ENCODE measurements around the gene WBP2.

WBP2 gene

GRCh38 chr17:75828741-75829140 lies 26.4 kb downstream of the WBP2 start:
- no peak for DNase-seq (ENCODE audit: low read depth in 3 of 3)

DNA sequence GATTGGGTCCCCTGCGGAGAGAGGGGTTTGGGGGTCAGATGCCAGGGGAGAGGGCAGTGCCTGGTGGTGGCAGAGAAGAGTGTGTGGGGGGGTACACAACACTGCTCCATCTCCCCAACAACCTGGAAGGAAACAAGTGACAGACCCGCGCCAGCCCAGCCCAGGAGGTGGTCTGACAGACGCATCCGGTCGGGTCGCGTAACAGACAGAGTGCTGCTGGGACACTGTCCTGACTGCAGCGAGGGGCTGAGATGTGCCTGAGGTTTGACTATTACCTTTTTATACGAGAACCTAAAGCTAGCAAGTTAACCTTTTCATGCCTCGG lies 27.1 kb downstream of the WBP2 start:
- no peak for DNase-seq (ENCODE audit: low read depth in 3 of 3)

DNA sequence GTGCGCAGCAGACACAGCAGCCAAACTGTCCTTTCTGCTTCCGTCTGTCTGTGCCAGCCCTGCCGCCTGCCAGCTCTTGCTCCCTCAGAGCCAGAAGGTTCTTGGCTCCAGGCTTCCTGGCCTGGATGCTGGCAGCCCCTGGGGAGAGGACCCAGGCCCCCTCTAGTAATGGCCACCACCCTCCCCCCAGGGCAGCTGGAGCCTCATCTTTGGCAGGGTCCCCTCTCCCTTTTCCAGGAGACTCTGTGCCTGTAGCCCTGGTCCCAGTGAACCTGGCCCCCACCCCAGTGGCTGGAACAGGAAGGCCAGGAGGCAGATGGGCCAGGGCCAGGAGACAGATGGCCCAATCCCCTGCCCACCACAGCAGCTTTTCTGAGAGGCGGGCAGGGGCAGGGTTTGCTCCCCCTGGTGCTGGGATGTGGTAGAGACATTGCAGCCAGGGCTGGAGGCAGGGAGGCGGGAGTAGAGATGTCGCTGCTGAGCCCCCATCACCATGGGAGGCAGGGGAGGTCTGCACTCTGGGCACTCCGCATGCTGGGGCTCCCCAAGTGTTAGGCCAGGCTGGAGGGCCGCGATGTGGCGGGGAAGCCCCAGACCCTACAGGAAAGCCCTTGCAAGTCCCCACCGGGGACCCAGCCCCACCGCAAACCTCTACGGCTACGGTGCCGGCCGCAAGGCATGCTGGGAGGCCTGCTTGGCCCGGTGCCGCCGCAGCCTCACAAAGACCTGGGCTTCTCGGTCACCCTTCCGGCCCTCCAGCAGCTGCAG lies 27.6 kb downstream of the WBP2 start:
- DNase-seq (ENCODE audit: low read depth in 3 of 3) = peak in 2 of 3 donors; percentile 47 to 61

GRCh38 chr17:75826561-75827307 lies 28.4 kb downstream of the WBP2 start:
- DNase-seq (ENCODE audit: low read depth in 3 of 3) = no peak

GRCh38 chr17:75825748-75826370 lies 29.3 kb downstream of the WBP2 start:
- no peak for DNase-seq (ENCODE audit: low read depth in 3 of 3)

DNA sequence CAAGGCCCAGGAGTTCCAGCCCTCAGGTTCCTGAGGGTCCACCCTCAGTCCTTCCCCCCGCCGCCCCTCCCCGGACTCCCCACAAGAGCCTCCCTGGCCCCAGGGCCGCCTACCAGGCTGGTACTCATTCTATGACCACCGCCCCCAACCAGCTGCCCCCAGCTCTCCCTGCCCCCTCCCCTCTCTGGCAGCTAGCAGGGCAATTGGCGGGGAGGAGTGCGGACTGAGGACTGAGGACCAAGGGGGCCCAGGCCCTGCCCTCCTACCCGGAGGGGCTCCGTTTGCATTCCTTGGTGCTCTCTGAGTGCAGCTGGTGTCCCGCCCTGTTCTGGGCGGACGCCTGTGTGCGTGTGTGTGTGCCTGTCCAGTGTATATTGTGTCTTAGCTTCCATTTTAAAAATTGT lies 30.0 kb downstream of the WBP2 start:
- DNase-seq (ENCODE audit: low read depth in 3 of 3) = no peak

DNA sequence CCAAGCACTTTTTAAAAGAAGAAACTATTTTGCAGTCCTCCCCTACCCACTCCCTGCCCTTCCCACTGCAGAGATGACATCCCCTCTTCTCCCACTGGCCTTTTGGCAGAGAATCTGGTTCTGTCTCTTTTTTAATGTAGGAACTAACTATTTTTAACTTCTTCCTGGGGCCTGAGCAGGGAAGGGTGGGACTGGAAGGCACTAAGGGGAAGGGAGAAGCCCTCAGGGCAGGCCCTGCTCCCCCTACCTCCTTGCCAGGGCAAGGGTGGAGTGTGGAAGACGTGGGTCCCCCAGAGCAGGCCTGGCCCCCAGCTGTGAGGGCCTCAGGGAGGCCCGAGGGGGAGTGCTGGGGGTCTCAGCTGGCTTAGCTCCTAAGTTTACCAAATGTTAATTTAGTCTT lies 30.5 kb downstream of the WBP2 start:
- no peak for DNase-seq (ENCODE audit: low read depth in 3 of 3)

DNA sequence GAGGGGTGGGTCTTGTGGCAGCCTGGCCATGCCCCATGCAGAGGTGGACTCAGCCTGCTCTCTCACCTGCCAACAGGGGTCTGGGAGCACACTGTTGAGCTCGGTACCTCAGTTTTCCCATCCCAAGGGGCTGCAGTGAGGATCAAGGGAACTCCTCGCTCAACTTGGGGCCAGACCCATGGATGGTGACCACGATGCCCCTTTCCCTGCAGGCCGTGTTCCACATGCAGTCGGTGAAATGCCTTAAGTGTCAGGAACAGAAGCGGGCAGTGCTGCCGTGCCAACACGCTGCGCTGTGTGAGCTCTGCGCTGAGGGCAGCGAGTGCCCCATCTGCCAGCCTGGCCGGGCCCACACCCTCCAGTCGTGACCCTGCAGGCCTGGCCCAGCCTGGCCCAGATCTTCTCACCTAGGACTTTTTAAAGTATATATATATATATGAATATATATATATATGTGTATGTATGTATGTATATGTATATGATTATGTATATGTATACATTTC lies 31.0 kb downstream of the WBP2 start:
- DNase-seq (ENCODE audit: low read depth in 3 of 3) = no peak

- DNase-seq (ENCODE audit: low read depth in 3 of 3) = no peak
Observed at GRCh38 chr17:75823257-75824041, 31.7 kb downstream of the WBP2 start.

- DNase-seq (ENCODE audit: low read depth in 3 of 3) = no peak
Observed at GRCh38 chr17:75822800-75823166, 32.4 kb downstream of the WBP2 start.

DNA sequence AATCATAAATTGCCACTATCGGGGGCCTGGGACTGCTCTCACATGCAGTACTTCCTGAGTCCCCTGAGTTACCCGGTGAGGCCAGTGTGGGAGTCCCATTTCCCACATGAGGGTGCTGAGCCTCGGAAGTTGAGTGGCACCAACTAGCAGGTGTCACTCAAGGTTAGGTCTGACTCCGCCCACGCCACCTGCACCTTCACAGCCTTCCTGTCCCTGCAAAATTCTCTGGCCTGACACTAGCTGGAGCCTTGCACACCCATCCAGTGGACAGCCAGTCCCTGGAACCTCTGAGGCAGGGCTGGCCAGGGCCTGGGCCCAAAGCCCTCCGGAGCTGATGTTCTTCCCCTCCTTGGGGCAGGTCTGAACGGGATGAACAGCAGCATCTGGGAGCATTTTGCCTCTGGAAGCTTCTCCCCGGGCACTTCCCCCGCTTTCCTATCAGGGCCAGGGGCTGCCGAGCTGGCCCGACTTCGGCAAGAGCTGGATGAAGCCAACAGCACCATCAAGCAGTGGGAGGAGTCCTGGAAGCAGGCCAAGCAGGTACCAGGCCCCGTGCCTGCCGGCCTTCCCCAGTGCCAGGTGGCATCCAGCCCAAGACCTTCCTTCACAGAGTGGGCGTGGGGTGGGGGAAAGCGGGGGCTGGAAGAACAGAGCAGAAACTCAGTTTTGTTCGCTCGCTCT lies 32.9 kb downstream of the WBP2 start:
- no peak for DNase-seq (ENCODE audit: low read depth in 3 of 3)

DNA sequence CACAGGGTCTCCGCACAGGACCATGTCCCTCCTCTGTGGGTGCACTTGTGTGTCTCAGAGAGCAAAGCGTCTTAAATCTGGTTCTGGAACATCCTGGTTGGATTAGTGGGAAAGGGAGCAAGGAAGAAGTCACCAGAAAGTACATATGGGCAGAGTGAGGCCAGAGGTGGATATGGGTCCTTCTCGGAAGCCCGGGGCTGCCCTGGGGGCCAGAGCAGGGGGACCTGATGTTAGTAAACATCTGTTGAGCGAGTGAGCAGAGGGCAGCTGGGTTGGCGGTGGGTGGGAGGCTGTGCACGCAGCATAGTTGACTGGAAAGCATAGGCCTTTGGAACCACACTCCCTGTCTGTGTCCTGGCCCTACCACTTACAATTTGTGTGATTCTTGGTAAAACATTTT lies 33.6 kb downstream of the WBP2 start:
- no peak for DNase-seq (ENCODE audit: low read depth in 3 of 3)

GRCh38 chr17:75820094-75821080 lies 34.7 kb downstream of the WBP2 start:
- no peak for DNase-seq (ENCODE audit: low read depth in 3 of 3)

GRCh38 chr17:75819678-75820077 lies 35.5 kb downstream of the WBP2 start:
- DNase-seq (ENCODE audit: low read depth in 3 of 3) = no peak

GRCh38 chr17:75819116-75819515 lies 36.0 kb downstream of the WBP2 start:
- no peak for DNase-seq (ENCODE audit: low read depth in 3 of 3)

DNA sequence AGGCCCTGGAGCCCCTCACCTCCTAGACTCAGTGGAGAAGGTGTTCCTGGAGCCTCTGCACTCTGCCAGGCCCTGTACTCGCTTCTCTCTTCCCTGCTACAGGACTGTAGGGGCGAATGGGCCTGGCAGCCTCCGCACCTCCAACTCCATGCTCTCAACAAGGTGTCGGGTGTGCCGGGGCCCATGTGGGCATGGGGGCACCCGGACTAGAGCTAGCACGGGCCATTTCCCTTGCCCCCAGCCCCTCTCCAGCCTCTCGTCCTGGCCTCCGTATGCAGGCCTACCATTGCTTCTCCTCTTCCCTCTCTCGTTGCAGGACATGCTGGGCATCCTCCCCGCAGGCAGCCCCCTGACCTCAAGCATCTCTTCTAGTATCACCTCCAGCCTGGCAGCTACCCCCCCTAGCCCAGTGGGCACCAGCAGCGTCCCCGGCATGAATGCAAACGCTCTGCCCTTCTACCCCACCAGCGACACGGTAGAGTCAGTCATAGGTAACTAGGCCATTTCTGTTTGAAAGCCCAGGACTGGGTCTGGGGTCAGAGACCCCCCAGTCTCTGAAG lies 36.7 kb downstream of the WBP2 start:
- DNase-seq (ENCODE audit: low read depth in 3 of 3) = no peak

DNA sequence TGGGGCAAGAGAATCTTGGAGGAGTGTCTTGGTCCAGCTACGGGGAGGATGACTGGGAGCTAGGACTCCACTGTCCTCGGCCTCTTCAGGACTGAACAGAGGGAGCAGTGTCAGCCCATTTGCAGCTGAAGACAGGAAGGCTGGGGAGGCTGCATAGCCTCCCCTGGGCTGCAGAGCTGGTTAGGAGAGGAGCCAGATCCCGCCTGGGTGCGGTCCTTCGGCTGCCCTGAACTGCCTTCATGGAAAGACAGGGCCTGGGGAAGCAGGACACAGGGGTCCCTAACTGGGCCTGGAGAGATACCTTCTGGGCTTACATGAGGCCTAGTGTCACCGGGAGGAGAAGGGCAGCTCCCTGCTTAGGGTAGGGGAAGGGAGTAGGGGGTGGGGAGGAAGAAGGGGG lies 37.6 kb downstream of the WBP2 start:
- DNase-seq (ENCODE audit: low read depth in 3 of 3) = no peak

DNA sequence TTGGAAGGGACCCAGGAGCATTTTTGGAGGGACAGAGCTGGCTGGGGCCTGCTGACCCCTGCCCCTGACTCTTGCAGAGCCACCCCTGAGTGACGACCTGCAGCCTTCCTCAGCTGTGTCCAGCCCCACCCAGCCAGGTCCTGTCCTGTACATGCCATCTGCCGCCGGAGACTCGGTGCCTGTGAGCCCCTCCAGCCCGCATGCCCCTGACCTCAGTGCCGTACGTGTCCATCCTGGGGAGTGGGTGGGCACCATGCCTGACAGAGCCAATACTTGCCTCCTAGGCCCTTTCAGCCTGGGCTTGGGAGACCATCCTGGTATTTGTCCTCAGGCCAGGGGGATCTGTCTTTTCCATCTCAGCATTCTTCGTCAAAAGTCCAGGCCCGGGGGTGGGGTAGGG lies 38.4 kb downstream of the WBP2 start:
- DNase-seq (ENCODE audit: low read depth in 3 of 3) = no peak

DNA sequence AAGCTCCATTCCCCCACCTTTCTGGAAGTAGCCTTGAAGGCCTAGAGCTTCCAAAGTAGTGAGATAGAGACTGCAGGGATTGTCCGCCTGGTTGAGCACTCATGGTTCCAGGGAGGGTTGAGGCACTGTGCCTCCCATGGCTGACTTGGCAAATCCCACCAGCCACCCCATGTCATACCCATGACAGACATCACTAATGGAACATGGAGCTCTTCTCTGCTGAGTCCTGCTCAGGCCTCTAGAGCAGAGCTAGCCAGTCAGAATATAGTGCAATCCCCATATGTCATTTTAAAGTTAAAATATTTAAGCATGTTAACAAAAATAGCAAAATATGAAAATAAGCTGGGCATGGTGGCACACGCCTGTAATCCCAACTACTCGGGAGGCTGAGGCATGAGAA lies 39.7 kb downstream of the WBP2 start:
- DNase-seq (ENCODE audit: low read depth in 3 of 3) = no peak

- DNase-seq (ENCODE audit: low read depth in 3 of 3) = no peak
Observed at GRCh38 chr17:75814900-75815373, 40.2 kb downstream of the WBP2 start.
